Measurements from ENCODE around the gene PLA2G2A.

- TF ChIP-seq POLR2AphosphoS5 (IDR thresholded peaks at IDR 0.05; ENCODE audit: low read depth, low read length) = no peak
- TF ChIP-seq, protein P1, sequence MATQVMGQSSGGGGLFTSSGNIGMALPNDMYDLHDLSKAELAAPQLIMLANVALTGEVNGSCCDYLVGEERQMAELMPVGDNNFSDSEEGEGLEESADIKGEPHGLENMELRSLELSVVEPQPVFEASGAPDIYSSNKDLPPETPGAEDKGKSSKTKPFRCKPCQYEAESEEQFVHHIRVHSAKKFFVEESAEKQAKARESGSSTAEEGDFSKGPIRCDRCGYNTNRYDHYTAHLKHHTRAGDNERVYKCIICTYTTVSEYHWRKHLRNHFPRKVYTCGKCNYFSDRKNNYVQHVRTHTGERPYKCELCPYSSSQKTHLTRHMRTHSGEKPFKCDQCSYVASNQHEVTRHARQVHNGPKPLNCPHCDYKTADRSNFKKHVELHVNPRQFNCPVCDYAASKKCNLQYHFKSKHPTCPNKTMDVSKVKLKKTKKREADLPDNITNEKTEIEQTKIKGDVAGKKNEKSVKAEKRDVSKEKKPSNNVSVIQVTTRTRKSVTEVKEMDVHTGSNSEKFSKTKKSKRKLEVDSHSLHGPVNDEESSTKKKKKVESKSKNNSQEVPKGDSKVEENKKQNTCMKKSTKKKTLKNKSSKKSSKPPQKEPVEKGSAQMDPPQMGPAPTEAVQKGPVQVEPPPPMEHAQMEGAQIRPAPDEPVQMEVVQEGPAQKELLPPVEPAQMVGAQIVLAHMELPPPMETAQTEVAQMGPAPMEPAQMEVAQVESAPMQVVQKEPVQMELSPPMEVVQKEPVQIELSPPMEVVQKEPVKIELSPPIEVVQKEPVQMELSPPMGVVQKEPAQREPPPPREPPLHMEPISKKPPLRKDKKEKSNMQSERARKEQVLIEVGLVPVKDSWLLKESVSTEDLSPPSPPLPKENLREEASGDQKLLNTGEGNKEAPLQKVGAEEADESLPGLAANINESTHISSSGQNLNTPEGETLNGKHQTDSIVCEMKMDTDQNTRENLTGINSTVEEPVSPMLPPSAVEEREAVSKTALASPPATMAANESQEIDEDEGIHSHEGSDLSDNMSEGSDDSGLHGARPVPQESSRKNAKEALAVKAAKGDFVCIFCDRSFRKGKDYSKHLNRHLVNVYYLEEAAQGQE (IDR thresholded peaks at IDR 0.05; ENCODE audit: low read depth, low read length) = no peak
- TF ChIP-seq CTCF (IDR thresholded peaks at IDR 0.05) = no peak
- TF ChIP-seq TAF1 (IDR thresholded peaks at IDR 0.05; ENCODE audit: borderline replicate concordance, low read depth, low read length) = no peak
- TF ChIP-seq PBX3 (IDR thresholded peaks at IDR 0.05) = no peak
- no peak for TF ChIP-seq FOSL2 (IDR thresholded peaks at IDR 0.05; ENCODE audit: borderline replicate concordance, low read depth)
- no peak for TF ChIP-seq FOXJ3 (CRISPR knock-in tag; IDR thresholded peaks at IDR 0.05)
- TF ChIP-seq USF2 (IDR thresholded peaks at IDR 0.05; ENCODE audit: borderline replicate concordance, low read depth, low read length) = no peak
- TF ChIP-seq CHD2 (IDR thresholded peaks at IDR 0.05; ENCODE audit: low read length, partially characterized antibody) = no peak
Observed at GRCh38 chr1:19946971-19947370, 32.4 kb downstream of the PLA2G2A start.
